Hepatocyte (in vitro differentiated cells): ENCODE results near the gene CAMKMT. TPM values are rescaled to one million over a fixed set of nuclear protein-coding genes. Genes with fewer than 3 reads are reported as not detected.

ENCODE experiments used
- DNase-seq: peaks from one replicate; pipeline ENCODE4 v3.0.0-alpha.2; 2016; ENCODE audit warnings: low spot score
- H2AFZ ChIP-seq: fragments of 200-600 bp; sonication (generic); 2 replicates; pipeline ENCODE4 v1.6.0; 2016; ENCODE audit warnings: antibody characterized with exemption, mild to moderate bottlenecking
- H3K27ac ChIP-seq: fragments of 200-600 bp; sonication (generic); 2 replicates; pipeline ENCODE4 v1.5.1; 2016; ENCODE audit warnings: mild to moderate bottlenecking
- H3K27me3 ChIP-seq: fragments of 200-600 bp; sonication (generic); 2 replicates; pipeline ENCODE4 v1.6.1; 2016
- H3K36me3 ChIP-seq: fragments of 200-600 bp; sonication (generic); replicated peaks from 2 replicates; pipeline ENCODE4 v1.5.1; 2016; ENCODE audit warnings: low read depth; ENCODE audit not compliant: insufficient read depth
- H3K4me1 ChIP-seq: fragments of 200-600 bp; sonication (generic); 2 replicates; pipeline ENCODE4 v1.5.1; 2016; ENCODE audit warnings: mild to moderate bottlenecking, moderate library complexity; ENCODE audit not compliant: insufficient read depth
- H3K4me2 ChIP-seq: fragments of 200-600 bp; sonication (generic); 2 replicates; pipeline ENCODE4 v1.6.0; 2016
- H3K4me3 ChIP-seq: fragments of 200-600 bp; sonication (generic); 2 replicates; pipeline ENCODE4 v1.5.1; 2016; ENCODE audit warnings: mild to moderate bottlenecking
- H3K79me2 ChIP-seq: fragments of 200-600 bp; sonication (generic); 2 replicates; pipeline ENCODE4 v1.6.0; 2017; ENCODE audit warnings: mild to moderate bottlenecking
- H3K9me2 ChIP-seq: fragments of 200-600 bp; sonication (generic); replicated peaks from 2 replicates; pipeline ENCODE4 v1.6.0; 2017; ENCODE audit warnings: mild to moderate bottlenecking; ENCODE audit not compliant: insufficient read depth
- H3K9me3 ChIP-seq: fragments of 200-600 bp; sonication (generic); 2 replicates; pipeline ENCODE4 v1.5.1; 2016; ENCODE audit warnings: low read depth, mild to moderate bottlenecking
- H4K20me1 ChIP-seq: fragments of 200-600 bp; sonication (generic); 2 replicates; pipeline ENCODE4 v1.6.0; 2016; ENCODE audit warnings: mild to moderate bottlenecking; ENCODE audit not compliant: insufficient read depth, poor library complexity, severe bottlenecking
- CTCF ChIP-seq: fragments of 200-600 bp; sonication (generic); IDR thresholded peaks from 2 replicates; pipeline ENCODE4 v1.5.1; 2016; ENCODE audit warnings: antibody characterized with exemption, mild to moderate bottlenecking; ENCODE audit not compliant: poor library complexity
- EZH2 ChIP-seq: fragments of 200-600 bp; sonication (generic); IDR thresholded peaks from 2 replicates; pipeline ENCODE4 v1.6.1; 2016; ENCODE audit warnings: antibody characterized with exemption, mild to moderate bottlenecking, borderline replicate concordance
- EZH2phosphoT487 ChIP-seq: fragments of 200-600 bp; sonication (generic); IDR thresholded peaks from one replicate; pipeline ENCODE4 v1.6.1; 2018; ENCODE audit warnings: antibody characterized with exemption, mild to moderate bottlenecking, low read depth, moderate library complexity; ENCODE audit not compliant: unreplicated experiment, severe bottlenecking
- WGBS: methylation state at CpG from one replicate; pipeline ENCODE4 v1.1.6; 2016; ENCODE audit warnings: low lambda C conversion rate; ENCODE audit errors: missing lambda C conversion rate; 5-methylcytosine and 5-hydroxymethylcytosine counted together
- polyA plus RNA-seq: library from polyadenylated mRNA; unstranded; fragments of >200 nt; fragmentation: Nextera tagmentation; extraction: Ambion mirVana; gene quantifications from 2 replicates; pipeline ENCODE4 v1.2.1, GENCODE V29; 2016
- total RNA-seq: library from RNA; depleted of rRNA; stranded (reverse); fragments of >200 nt; gene quantifications from 2 replicates; pipeline ENCODE4 v1.2.3, GENCODE V29; 2014

Gene CAMKMT
- total and polyA plus RNA-seq, 2 experiments from 2014 or later = 10.3 to 12.7 TPM

- Histone ChIP-seq H3K27ac (no peak overlapping the region), H4K20me1 (no peaks in the 10 kb centered on the region), H3K9me2 (no peaks in the 10 kb centered on the region), H3K27me3 (peaks cover 77% of the 10 kb centered on the region), H3K79me2 (no peaks in the 10 kb centered on the region), H3K36me3 (no peaks in the 10 kb centered on the region), H3K4me1 (peaks cover 8% of the 10 kb centered on the region), H3K4me2 (no peak overlapping the region), H2AFZ (no peak overlapping the region), H3K9me3 (no peaks in the 10 kb centered on the region), H3K4me3 (no peak overlapping the region)
- TF ChIP-seq EZH2phosphoT487 (no peak), EZH2 (no peak), CTCF (no peak)
- DNase-seq = no peak
- WGBS = 63% methylated on average over 8 of the region's 8 CpGs
Measured at GRCh38 chr2:44767691-44768090, 405.9 kb downstream of the CAMKMT start.

GRCh38 chr2:44768438-44769236 lies 406.9 kb downstream of the CAMKMT start:
- Histone ChIP-seq H3K27me3 (peaks cover 71% of the 10 kb centered on the region), H2AFZ (peak overlapping the region; percentile 39), H3K4me1 (peaks cover 8% of the 10 kb centered on the region), H3K36me3 (no peaks in the 10 kb centered on the region), H3K4me2 (peak overlapping the region; percentile 68), H4K20me1 (no peaks in the 10 kb centered on the region), H3K9me2 (no peaks in the 10 kb centered on the region), H3K27ac (no peak overlapping the region), H3K9me3 (no peaks in the 10 kb centered on the region), H3K79me2 (no peaks in the 10 kb centered on the region), H3K4me3 (no peak overlapping the region)
- TF ChIP-seq EZH2phosphoT487 = no peak
- TF ChIP-seq EZH2 = peak; percentile 87
- no peak for TF ChIP-seq CTCF
- no peak for DNase-seq
- 5% methylated on average over 42 of the region's 42 CpGs for WGBS

GRCh38 chr2:44769349-44770011 lies 407.7 kb downstream of the CAMKMT start:
- Histone ChIP-seq H4K20me1 (no peaks in the 10 kb centered on the region), H3K9me3 (no peaks in the 10 kb centered on the region), H3K27me3 (peaks cover 77% of the 10 kb centered on the region), H2AFZ (no peak overlapping the region), H3K4me2 (no peak overlapping the region), H3K79me2 (no peaks in the 10 kb centered on the region), H3K4me1 (peaks cover 8% of the 10 kb centered on the region), H3K36me3 (no peaks in the 10 kb centered on the region), H3K4me3 (no peak overlapping the region), H3K27ac (no peak overlapping the region), H3K9me2 (no peaks in the 10 kb centered on the region)
- no peak for DNase-seq
- TF ChIP-seq CTCF = no peak
- no peak for TF ChIP-seq EZH2
- no peak for TF ChIP-seq EZH2phosphoT487
- WGBS = 72% methylated on average over 9 of the region's 9 CpGs
